ENCODE data around the gene AQP12B.

Gene AQP12B

DNA sequence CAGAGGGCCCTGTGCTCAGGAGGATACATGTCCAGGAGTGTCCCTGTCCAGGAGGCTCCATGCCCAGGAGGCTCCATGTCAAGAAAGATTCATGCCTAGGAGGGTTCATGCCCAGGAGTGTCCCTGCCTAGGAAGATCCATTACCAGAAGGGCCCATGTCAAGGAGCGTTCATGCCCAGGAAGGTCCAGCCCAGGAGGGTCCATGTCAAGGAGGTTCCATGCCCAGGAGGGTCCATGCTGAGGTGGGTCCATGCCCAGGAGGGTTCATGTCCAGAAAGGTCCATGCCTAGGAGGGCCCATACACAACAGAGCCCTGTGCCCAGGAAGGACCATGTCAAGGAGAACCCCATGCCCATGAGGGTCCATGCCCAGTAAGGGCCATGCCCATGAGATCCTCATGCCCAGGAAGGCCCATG is 50.4 kb downstream of the AQP12B start:
- DNase-seq (ENCODE audit: low read depth, low spot score), result no peak

GRCh38 chr2:240631548-240632305 is 51.0 kb downstream of the AQP12B start:
- no peak for DNase-seq (ENCODE audit: low read depth, low spot score)

- no peak for DNase-seq (ENCODE audit: low read depth, low spot score)
Measured at GRCh38 chr2:240630771-240631547, 51.7 kb downstream of the AQP12B start.

GRCh38 chr2:240629968-240630770 is 52.5 kb downstream of the AQP12B start:
- no peak for DNase-seq (ENCODE audit: low read depth, low spot score)

GRCh38 chr2:240629619-240629967 is 53.1 kb downstream of the AQP12B start:
- no peak for DNase-seq (ENCODE audit: low read depth, low spot score)

DNA sequence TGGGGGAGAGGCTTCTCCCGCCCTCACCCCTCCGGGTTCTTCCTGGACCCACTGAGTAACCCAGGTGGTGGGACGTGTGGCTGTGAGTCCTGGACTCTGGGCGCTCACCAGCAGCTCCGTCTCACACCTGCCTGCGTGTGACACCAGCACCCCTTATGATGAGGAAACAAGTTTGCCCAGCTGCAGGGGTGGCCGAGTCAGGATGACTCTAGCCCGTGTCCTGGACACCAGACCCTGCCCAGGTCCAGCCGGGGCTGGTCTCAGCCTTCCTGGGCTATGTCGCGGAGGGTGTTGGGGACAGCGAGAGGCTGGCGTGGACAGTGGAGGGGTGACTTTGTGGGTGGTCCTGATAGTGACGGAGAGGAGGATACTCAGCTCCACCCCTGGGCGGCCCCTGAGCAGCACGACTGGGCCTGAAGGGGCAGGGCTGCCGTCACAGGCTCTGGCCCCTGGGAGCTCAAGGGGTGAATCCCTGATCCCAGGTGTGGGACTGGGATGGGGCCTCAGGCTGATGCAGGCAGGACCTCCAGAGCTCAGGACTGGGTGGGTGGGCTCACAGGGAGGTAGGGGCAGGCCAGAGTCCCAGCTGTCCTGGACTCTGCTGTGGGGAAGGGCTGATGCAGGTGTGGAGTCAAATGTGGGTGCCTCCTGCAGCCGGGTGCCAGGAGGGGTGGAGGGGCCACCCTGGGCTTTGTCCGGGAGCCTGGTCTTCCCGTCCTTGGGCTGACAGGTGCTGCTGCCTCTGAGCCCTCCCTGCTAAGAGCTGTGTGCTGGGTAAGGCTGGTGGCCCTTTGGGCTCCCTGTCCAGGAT is 53.7 kb downstream of the AQP12B start:
- DNase-seq (ENCODE audit: low read depth, low spot score), result no peak

DNA sequence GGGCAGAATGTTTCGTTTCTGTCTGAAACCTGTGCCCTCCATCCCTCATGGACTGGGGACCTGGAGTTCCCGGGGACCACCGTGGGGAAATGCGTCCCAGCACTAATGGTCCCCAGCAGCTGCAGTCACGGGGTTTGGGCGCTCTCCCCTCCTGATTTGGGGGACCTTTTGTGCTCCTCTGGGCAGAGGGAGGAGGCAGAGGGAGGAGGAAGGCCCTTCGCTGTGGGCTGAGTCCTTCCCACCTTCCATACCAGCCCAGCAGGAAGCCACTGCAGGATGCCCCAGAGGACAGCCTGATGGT is 54.2 kb downstream of the AQP12B start:
- no peak for DNase-seq (ENCODE audit: low read depth, low spot score)

- no peak for DNase-seq (ENCODE audit: low read depth, low spot score)
Measured at GRCh38 chr2:240627736-240628506, 54.8 kb downstream of the AQP12B start.

DNA sequence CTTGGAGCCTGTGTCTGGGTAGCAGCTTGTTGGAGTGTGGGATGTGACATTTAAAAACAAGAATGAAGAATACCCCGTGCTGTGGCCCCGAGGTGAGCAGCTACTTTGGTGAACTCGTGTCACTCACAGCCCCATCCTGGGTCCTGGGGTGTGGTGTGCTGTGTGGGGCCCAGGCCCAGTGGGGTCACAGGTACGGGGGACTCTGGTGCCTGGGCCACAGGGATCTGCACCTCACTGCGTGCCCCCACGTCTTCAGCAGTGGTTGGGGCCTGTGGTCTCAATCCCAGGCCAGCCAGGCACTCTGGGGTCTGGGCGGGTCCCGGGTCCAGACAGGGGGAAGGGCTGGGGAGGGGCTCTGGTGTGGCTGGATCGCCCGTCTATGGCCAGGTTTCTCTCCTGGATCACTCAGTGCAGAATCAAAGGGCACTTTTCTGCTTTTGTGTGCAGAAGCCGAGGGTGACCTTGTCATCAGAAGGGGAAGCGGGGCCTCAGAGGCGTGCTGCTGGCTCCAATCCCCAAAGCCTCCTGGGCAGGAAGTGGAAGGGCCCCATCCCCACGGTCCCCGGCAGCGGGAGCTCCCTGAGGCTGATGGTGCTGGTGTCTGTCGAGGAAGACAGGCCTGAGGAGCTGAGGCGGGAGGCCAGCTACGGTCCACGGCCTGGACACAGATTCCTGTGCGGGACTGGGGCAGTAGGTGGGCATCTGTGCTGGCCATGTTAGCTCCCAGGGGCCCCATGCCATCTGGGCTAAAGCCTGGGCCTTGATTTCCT is 56.0 kb downstream of the AQP12B start:
- DNase-seq (ENCODE audit: low read depth, low spot score), result no peak

All from astrocyte of the hippocampus (primary cell).